OCI-LY7 (cell line): ENCODE results near the gene TRAM2.

Source experiments
- EZH2phosphoT487 ChIP-seq: fragments of 200-600 bp; sonication (generic); IDR thresholded peaks from 2 replicates; pipeline ENCODE4 v1.6.1; 2018; ENCODE audit warnings: low read depth, borderline replicate concordance, mild to moderate bottlenecking, mixed run types, antibody characterized with exemption, low read length, moderate library complexity, mixed read lengths
- TF ChIP-seq, protein P1 (sequence below): fragments of 200-600 bp; sonication (generic); conservative IDR thresholded peaks from 2 replicates; pipeline ENCODE4 v1.5.1; 2014; ENCODE audit warnings: mild to moderate bottlenecking, antibody characterized with exemption, low read length, moderate library complexity, mixed read lengths

- TF ChIP-seq, protein P1, sequence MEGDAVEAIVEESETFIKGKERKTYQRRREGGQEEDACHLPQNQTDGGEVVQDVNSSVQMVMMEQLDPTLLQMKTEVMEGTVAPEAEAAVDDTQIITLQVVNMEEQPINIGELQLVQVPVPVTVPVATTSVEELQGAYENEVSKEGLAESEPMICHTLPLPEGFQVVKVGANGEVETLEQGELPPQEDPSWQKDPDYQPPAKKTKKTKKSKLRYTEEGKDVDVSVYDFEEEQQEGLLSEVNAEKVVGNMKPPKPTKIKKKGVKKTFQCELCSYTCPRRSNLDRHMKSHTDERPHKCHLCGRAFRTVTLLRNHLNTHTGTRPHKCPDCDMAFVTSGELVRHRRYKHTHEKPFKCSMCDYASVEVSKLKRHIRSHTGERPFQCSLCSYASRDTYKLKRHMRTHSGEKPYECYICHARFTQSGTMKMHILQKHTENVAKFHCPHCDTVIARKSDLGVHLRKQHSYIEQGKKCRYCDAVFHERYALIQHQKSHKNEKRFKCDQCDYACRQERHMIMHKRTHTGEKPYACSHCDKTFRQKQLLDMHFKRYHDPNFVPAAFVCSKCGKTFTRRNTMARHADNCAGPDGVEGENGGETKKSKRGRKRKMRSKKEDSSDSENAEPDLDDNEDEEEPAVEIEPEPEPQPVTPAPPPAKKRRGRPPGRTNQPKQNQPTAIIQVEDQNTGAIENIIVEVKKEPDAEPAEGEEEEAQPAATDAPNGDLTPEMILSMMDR, result no peak
- no peak for TF ChIP-seq EZH2phosphoT487
These were observed 44.8 kb upstream of the TRAM2 start for GRCh38 chr6:52621631-52622030.
